ENCODE measurements around the gene ABT1. TPM values are rescaled to one million over a fixed set of nuclear protein-coding genes. Genes with fewer than 3 reads are reported as not detected.
A peak's percentile ranks its signal among the peaks of the same experiment; 100 is the strongest.

ABT1 gene
- total RNA-seq, 1 experiment from 2014 or later = 21.6 TPM

DNA sequence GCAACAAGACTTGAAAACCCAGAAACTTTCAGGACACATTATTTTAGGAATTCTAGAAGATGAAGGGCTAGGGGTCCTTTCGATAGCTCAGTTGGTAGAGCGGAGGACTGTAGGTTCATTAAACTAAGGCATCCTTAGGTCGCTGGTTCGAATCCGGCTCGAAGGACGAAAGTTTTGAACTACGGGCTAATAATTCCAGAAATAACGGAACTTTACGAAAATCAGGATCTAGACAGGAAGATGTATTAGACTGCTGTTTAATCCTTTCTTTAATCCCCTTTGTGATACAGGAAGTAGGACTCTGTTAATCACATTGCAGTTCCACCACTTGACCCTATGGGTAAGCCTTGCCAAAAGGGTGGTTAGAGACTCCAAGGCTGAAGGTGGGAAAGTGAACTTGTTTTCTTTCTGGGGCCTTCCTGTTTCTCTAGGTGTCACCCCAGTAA is 21.2 kb upstream of the ABT1 start (continued):
- TF ChIP-seq, protein P1, sequence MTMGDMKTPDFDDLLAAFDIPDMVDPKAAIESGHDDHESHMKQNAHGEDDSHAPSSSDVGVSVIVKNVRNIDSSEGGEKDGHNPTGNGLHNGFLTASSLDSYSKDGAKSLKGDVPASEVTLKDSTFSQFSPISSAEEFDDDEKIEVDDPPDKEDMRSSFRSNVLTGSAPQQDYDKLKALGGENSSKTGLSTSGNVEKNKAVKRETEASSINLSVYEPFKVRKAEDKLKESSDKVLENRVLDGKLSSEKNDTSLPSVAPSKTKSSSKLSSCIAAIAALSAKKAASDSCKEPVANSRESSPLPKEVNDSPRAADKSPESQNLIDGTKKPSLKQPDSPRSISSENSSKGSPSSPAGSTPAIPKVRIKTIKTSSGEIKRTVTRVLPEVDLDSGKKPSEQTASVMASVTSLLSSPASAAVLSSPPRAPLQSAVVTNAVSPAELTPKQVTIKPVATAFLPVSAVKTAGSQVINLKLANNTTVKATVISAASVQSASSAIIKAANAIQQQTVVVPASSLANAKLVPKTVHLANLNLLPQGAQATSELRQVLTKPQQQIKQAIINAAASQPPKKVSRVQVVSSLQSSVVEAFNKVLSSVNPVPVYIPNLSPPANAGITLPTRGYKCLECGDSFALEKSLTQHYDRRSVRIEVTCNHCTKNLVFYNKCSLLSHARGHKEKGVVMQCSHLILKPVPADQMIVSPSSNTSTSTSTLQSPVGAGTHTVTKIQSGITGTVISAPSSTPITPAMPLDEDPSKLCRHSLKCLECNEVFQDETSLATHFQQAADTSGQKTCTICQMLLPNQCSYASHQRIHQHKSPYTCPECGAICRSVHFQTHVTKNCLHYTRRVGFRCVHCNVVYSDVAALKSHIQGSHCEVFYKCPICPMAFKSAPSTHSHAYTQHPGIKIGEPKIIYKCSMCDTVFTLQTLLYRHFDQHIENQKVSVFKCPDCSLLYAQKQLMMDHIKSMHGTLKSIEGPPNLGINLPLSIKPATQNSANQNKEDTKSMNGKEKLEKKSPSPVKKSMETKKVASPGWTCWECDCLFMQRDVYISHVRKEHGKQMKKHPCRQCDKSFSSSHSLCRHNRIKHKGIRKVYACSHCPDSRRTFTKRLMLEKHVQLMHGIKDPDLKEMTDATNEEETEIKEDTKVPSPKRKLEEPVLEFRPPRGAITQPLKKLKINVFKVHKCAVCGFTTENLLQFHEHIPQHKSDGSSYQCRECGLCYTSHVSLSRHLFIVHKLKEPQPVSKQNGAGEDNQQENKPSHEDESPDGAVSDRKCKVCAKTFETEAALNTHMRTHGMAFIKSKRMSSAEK (CRISPR knock-in tag; IDR thresholded peaks at IDR 0.05; ENCODE audit: borderline replicate concordance) = no peak
- TF ChIP-seq, protein P2, sequence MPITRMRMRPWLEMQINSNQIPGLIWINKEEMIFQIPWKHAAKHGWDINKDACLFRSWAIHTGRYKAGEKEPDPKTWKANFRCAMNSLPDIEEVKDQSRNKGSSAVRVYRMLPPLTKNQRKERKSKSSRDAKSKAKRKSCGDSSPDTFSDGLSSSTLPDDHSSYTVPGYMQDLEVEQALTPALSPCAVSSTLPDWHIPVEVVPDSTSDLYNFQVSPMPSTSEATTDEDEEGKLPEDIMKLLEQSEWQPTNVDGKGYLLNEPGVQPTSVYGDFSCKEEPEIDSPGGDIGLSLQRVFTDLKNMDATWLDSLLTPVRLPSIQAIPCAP (CRISPR knock-in tag; IDR thresholded peaks at IDR 0.05) = no peak
- 0 out of 2 replicates have a peak, but pooled peaks have one; percentile 48 for TF ChIP-seq ETV6 (CRISPR knock-in tag; IDR thresholded peaks at IDR 0.05)
- TF ChIP-seq, protein P3, sequence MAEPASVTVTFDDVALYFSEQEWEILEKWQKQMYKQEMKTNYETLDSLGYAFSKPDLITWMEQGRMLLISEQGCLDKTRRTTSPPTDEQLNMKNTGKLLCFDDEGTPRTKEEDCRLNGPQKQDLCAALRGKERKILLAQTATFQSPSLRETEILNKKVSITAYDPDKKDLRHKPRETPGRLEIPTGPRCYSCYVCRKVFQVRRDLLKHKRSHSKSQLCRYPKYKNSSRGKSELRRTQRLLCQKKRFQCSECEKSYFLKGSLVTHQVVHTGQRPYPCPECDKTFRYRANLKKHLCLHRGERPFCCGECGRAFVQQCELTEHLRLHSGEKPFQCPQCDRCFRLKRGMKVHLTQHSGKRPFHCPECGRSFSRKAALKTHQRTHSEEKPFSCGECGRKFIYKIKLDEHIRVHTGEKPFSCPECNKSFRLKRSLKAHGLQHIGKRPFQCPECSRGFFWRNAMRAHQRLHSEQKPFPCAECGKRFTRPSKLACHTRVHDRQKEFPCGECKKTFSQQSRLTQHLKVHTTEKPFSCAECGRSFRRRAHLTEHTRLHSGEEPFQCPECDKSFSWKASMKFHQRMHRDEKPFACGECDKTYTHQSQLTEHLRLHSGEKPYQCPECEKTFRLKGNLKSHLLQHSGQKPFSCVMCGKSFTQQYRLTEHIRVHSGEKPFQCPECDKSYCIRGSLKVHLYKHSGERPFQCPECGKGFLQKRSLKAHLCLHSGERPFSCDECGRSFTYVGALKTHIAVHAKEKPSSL (CRISPR knock-in tag; conservative IDR thresholded peaks at IDR 0.05) = no peak
- TF ChIP-seq, protein P4, sequence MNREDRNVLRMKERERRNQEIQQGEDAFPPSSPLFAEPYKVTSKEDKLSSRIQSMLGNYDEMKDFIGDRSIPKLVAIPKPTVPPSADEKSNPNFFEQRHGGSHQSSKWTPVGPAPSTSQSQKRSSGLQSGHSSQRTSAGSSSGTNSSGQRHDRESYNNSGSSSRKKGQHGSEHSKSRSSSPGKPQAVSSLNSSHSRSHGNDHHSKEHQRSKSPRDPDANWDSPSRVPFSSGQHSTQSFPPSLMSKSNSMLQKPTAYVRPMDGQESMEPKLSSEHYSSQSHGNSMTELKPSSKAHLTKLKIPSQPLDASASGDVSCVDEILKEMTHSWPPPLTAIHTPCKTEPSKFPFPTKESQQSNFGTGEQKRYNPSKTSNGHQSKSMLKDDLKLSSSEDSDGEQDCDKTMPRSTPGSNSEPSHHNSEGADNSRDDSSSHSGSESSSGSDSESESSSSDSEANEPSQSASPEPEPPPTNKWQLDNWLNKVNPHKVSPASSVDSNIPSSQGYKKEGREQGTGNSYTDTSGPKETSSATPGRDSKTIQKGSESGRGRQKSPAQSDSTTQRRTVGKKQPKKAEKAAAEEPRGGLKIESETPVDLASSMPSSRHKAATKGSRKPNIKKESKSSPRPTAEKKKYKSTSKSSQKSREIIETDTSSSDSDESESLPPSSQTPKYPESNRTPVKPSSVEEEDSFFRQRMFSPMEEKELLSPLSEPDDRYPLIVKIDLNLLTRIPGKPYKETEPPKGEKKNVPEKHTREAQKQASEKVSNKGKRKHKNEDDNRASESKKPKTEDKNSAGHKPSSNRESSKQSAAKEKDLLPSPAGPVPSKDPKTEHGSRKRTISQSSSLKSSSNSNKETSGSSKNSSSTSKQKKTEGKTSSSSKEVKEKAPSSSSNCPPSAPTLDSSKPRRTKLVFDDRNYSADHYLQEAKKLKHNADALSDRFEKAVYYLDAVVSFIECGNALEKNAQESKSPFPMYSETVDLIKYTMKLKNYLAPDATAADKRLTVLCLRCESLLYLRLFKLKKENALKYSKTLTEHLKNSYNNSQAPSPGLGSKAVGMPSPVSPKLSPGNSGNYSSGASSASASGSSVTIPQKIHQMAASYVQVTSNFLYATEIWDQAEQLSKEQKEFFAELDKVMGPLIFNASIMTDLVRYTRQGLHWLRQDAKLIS (CRISPR knock-in tag; IDR thresholded peaks at IDR 0.05; ENCODE audit: borderline replicate concordance) = no peak
- TF ChIP-seq, protein P5, sequence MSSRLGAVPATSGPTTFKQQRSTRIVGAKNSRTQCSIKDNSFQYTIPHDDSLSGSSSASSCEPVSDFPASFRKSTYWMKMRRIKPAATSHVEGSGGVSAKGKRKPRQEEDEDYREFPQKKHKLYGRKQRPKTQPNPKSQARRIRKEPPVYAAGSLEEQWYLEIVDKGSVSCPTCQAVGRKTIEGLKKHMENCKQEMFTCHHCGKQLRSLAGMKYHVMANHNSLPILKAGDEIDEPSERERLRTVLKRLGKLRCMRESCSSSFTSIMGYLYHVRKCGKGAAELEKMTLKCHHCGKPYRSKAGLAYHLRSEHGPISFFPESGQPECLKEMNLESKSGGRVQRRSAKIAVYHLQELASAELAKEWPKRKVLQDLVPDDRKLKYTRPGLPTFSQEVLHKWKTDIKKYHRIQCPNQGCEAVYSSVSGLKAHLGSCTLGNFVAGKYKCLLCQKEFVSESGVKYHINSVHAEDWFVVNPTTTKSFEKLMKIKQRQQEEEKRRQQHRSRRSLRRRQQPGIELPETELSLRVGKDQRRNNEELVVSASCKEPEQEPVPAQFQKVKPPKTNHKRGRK (CRISPR knock-in tag; IDR thresholded peaks at IDR 0.05; ENCODE audit: borderline replicate concordance) = no peak
- peak; percentile 62; the same call in 1 of the 2 replicates for TF ChIP-seq EMX1 (CRISPR knock-in tag; IDR thresholded peaks at IDR 0.05)
- TF ChIP-seq, protein P6, sequence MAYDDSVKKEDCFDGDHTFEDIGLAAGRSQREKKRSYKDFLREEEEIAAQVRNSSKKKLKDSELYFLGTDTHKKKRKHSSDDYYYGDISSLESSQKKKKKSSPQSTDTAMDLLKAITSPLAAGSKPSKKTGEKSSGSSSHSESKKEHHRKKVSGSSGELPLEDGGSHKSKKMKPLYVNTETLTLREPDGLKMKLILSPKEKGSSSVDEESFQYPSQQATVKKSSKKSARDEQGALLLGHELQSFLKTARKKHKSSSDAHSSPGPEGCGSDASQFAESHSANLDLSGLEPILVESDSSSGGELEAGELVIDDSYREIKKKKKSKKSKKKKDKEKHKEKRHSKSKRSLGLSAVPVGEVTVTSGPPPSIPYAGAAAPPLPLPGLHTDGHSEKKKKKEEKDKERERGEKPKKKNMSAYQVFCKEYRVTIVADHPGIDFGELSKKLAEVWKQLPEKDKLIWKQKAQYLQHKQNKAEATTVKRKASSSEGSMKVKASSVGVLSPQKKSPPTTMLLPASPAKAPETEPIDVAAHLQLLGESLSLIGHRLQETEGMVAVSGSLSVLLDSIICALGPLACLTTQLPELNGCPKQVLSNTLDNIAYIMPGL (CRISPR knock-in tag; IDR thresholded peaks at IDR 0.05) = peak; percentile 26; the same call in 1 of the 2 replicates

DNA sequence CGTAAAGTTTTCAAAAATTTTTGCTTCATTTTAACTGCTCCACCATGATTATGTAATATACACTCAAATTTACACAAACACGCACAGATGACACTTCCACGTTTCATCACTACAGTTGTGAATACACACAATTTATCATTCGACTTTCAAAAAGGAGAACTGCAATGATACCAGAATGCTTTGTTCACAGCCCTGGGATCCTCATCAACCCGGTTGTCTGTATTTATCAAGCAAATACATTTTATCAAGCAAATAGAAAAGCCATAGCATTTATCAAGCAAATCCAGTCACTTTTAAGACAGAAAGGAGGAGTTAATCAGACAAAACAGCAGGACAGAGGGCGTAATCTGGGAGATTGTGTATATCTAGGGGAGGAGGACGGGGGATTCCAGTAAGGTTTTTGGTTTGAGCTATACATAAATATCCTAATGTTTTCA is 20.3 kb upstream of the ABT1 start:
- POLR2A ChIA-PET = no interaction called here
- peaks cover 21% of the 10 kb centered on the region for H3K27me3 Mint-ChIP-seq (ENCODE audit: low read depth)
- no peak for DNase-seq (ENCODE audit: low spot score)
- no peak for TF ChIP-seq PRRX2 (CRISPR knock-in tag; IDR thresholded peaks at IDR 0.05)
- TF ChIP-seq, protein P7, sequence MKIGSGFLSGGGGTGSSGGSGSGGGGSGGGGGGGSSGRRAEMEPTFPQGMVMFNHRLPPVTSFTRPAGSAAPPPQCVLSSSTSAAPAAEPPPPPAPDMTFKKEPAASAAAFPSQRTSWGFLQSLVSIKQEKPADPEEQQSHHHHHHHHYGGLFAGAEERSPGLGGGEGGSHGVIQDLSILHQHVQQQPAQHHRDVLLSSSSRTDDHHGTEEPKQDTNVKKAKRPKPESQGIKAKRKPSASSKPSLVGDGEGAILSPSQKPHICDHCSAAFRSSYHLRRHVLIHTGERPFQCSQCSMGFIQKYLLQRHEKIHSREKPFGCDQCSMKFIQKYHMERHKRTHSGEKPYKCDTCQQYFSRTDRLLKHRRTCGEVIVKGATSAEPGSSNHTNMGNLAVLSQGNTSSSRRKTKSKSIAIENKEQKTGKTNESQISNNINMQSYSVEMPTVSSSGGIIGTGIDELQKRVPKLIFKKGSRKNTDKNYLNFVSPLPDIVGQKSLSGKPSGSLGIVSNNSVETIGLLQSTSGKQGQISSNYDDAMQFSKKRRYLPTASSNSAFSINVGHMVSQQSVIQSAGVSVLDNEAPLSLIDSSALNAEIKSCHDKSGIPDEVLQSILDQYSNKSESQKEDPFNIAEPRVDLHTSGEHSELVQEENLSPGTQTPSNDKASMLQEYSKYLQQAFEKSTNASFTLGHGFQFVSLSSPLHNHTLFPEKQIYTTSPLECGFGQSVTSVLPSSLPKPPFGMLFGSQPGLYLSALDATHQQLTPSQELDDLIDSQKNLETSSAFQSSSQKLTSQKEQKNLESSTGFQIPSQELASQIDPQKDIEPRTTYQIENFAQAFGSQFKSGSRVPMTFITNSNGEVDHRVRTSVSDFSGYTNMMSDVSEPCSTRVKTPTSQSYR (CRISPR knock-in tag; IDR thresholded peaks at IDR 0.05) = no peak
- TF ChIP-seq, protein P8, sequence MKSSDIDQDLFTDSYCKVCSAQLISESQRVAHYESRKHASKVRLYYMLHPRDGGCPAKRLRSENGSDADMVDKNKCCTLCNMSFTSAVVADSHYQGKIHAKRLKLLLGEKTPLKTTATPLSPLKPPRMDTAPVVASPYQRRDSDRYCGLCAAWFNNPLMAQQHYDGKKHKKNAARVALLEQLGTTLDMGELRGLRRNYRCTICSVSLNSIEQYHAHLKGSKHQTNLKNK (CRISPR knock-in tag; IDR thresholded peaks at IDR 0.05) = no peak
- no peak for TF ChIP-seq SMAD4 (CRISPR knock-in tag; IDR thresholded peaks at IDR 0.05)
- no peak for TF ChIP-seq TCF7 (CRISPR knock-in tag; IDR thresholded peaks at IDR 0.05; ENCODE audit: low read depth)
- no peak for TF ChIP-seq NR2C2 (CRISPR knock-in tag; IDR thresholded peaks at IDR 0.05)
- TF ChIP-seq ZNF423 (CRISPR knock-in tag; IDR thresholded peaks at IDR 0.05) = no peak
- TF ChIP-seq MYBL2 (CRISPR knock-in tag; IDR thresholded peaks at IDR 0.05) = no peak
- no peak overlapping the region for H3K27ac Mint-ChIP-seq
- H3K9me3 Mint-ChIP-seq = peaks cover 13% of the 10 kb centered on the region
- CTCF ChIA-PET = interaction anchor here (1.3 to 7.6 kb wide), 4 partner anchors 18 to 254 kb away, joined by 3 to 181 read pairs (median 6); partner anchors contain the start of gene ABT1
- H3K36me3 Mint-ChIP-seq = peaks cover 4% of the 10 kb centered on the region; the same call in 1 of the 2 replicates
- H3K4me3 Mint-ChIP-seq = peak overlapping the region; percentile 90
- peaks cover 14% of the 10 kb centered on the region for H3K4me1 Mint-ChIP-seq
- ATAC-seq = no peak
